T-helper 2 cell treated with Interferon-gamma antibody and Interleukin-4, amounts not matched to agents 100 ng/mL and 5 ng/mL, for 36 hours (primary cell): Measurements from ENCODE around the gene PLEKHH1. TPM values are rescaled to one million over a fixed set of nuclear protein-coding genes. Genes with fewer than 3 reads are reported as not detected.

Experiments
- intact Hi-C: fragments of 100-400 bp; cut with micrococcal nuclease; formaldehyde crosslinking; loops from one replicate; pipeline ENCODE4 v1.15.1; 2023
- total RNA-seq: library from RNA; stranded (reverse); gene quantifications from 2 replicates; pipeline ENCODE4 v1.2.3, GENCODE V29; 2022

PLEKHH1 gene
- total RNA-seq = 0.61 and 0.64 TPM in 2 replicates

GRCh38 chr14:67532998-67533753, at the start of gene PLEKHH1:
PLEKHH1 (plus strand) TSS chr14:67533290; CDS start chr14:67541868, 8,578 bp downstream.
- intact Hi-C loops = no loop called here

- intact Hi-C loops = no loop called here
Measured at GRCh38 chr14:67483579-67484285, 49.4 kb upstream of the PLEKHH1 start.

GRCh38 chr14:67485501-67486095, 47.5 kb upstream of the PLEKHH1 start:
- intact Hi-C loops = loop anchor here (5.0 kb wide), 1 partner anchor 243 kb away; the partner anchor contains the start of gene PALS1

- intact Hi-C loops = loop anchor here (5.0 kb wide), 1 partner anchor 245 kb away; the partner anchor contains the start of gene PALS1
Measured at GRCh38 chr14:67486890-67487289, 46.2 kb upstream of the PLEKHH1 start.

GRCh38 chr14:67487332-67487731, 45.8 kb upstream of the PLEKHH1 start:
- intact Hi-C loops = loop anchor here (5.0 kb wide), 1 partner anchor 245 kb away; the partner anchor contains the start of gene PALS1

- intact Hi-C loops = loop anchor here (1.0 to 5.0 kb wide), 4 partner anchors 26 to 246 kb away; partner anchors contain the start of genes ATP6V1D, PALS1 and PIGH
Measured at GRCh38 chr14:67487937-67488893, 44.9 kb upstream of the PLEKHH1 start, which contains the start of gene TMEM229B. TMEM229B (minus strand) TSS chr14:67488721; CDS start chr14:67473923, 14,798 bp downstream.

GRCh38 chr14:67490196-67490595, 42.9 kb upstream of the PLEKHH1 start:
- intact Hi-C loops = no loop called here

GRCh38 chr14:67491285-67491684, 41.8 kb upstream of the PLEKHH1 start:
- intact Hi-C loops = no loop called here

GRCh38 chr14:67491741-67492507, 41.2 kb upstream of the PLEKHH1 start:
- intact Hi-C loops = no loop called here

GRCh38 chr14:67492538-67492937, 40.6 kb upstream of the PLEKHH1 start:
- intact Hi-C loops = no loop called here

- intact Hi-C loops = no loop called here
Measured at GRCh38 chr14:67493092-67493717, 39.9 kb upstream of the PLEKHH1 start.

GRCh38 chr14:67495827-67496226, 37.3 kb upstream of the PLEKHH1 start:
- intact Hi-C loops = no loop called here

- intact Hi-C loops = no loop called here
Measured at GRCh38 chr14:67497216-67497615, 35.9 kb upstream of the PLEKHH1 start.

- intact Hi-C loops = no loop called here
Measured at GRCh38 chr14:67497716-67498115, 35.4 kb upstream of the PLEKHH1 start.

GRCh38 chr14:67500981-67501380, 32.1 kb upstream of the PLEKHH1 start:
- intact Hi-C loops = no loop called here

- intact Hi-C loops = no loop called here
Measured at GRCh38 chr14:67501670-67502069, 31.4 kb upstream of the PLEKHH1 start.

- intact Hi-C loops = no loop called here
Measured at GRCh38 chr14:67502867-67503266, 30.2 kb upstream of the PLEKHH1 start.

- intact Hi-C loops = no loop called here
Measured at GRCh38 chr14:67503331-67503730, 29.8 kb upstream of the PLEKHH1 start.

GRCh38 chr14:67505254-67505653, 27.8 kb upstream of the PLEKHH1 start:
- intact Hi-C loops = no loop called here
